Choroid plexus epithelial cell (primary cell): ENCODE measurements around the gene CST5.
"Not testable (repeated sequence)": the region's sequence is repeated elsewhere in the genome, so short reads cannot be mapped to it uniquely, and the experiment has no call there.

Source experiments
- DNase-seq: peaks from one replicate; pipeline ENCODE4 v3.0.0-alpha.2; 2010; ENCODE audit warnings: low read depth
- H3K4me3 ChIP-seq: 2 replicates; pipeline ENCODE4 v1.5.1; 2011; ENCODE audit warnings: low read depth, mild to moderate bottlenecking, control low read depth, low read length, moderate library complexity
- CTCF ChIP-seq: conservative IDR thresholded peaks from 2 replicates; pipeline ENCODE4 v1.5.1; 2011; ENCODE audit warnings: low read depth, mild to moderate bottlenecking, control low read depth, inconsistent platforms, low read length, moderate library complexity

The CST5 gene

GRCh38 chr20:23868321-23868720 is 11.2 kb downstream of the CST5 start:
- no peak overlapping the region for H3K4me3 ChIP-seq
- DNase-seq: no peak
- TF ChIP-seq CTCF: no peak

- no peak for DNase-seq
- TF ChIP-seq CTCF: no peak
- no peak overlapping the region for H3K4me3 ChIP-seq
Observed at GRCh38 chr20:23867152-23867776, 12.3 kb downstream of the CST5 start.

- not testable (repeated sequence) for H3K4me3 ChIP-seq, DNase-seq
Observed at GRCh38 chr20:23860771-23861170, 18.8 kb downstream of the CST5 start.

DNA sequence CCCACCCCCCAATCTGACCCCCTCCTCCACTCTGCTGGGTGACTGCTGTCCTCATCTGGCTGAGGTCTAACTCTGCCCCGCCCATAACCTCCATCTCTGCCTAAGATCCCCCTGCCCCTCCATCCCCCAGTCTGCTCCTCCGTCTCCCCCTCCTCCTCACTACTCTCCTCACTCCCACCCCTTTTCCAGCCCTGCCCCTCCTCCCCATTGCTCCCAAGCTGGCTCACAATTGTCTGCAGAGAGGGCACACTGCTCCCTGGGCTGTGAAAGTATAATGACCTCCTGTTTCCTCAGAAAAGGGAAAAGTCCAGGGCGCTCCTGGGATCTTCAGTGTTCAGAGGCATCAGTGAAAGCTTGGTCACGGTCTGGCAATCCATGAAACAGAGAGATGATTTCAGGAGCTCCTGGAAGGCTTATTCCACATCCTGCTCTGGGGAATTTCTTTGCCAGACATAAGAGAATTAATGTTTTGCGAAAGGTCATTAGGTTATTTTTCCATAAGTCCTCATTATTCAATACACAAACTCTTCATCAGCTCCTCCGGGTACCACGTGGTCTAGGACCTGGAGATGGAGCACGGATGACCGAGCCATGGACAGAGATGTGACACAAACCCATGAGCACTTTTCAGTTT is 21.5 kb downstream of the CST5 start:
- H3K4me3 ChIP-seq: no peak overlapping the region
- DNase-seq: no peak
- TF ChIP-seq CTCF: no peak

DNA sequence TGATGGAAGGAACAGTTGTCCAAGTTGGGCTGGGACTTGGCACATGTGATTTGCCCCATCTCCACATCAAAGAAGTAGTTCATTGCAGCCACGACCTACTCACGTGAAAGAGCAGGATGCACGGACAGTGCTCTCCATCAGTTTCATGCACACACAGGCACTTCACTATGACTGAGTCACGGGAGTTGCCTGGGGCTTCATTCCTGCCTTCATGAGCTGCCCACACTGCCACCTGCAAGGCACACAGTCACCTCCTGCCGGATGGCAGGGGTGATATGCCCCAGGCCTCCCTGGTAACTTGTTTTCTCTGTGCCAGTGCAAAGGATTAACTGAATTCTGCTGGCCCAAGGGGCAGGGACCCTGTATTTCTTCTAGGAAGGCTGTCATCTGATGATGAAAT is 22.8 kb downstream of the CST5 start:
- H3K4me3 ChIP-seq: no peak overlapping the region
- no peak for DNase-seq
- no peak for TF ChIP-seq CTCF

DNA sequence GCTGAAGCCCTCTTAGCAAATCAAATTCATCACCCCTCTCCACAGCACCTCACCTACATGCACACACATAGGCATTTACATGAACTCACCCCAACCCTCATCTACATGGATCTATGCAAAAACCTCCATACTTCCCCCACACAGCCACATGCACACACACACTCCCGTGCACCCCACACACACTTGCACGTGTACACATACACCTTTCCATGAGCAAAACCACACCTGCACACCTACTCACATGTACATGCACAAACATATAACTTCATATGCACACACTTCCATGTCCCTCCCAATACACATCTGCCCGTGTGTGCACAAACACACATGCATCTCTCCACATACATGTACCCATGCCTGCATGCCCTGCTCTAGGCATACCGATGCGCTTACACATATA is 23.3 kb downstream of the CST5 start:
- no peak for TF ChIP-seq CTCF
- no peak for DNase-seq
- H3K4me3 ChIP-seq: no peak overlapping the region

DNA sequence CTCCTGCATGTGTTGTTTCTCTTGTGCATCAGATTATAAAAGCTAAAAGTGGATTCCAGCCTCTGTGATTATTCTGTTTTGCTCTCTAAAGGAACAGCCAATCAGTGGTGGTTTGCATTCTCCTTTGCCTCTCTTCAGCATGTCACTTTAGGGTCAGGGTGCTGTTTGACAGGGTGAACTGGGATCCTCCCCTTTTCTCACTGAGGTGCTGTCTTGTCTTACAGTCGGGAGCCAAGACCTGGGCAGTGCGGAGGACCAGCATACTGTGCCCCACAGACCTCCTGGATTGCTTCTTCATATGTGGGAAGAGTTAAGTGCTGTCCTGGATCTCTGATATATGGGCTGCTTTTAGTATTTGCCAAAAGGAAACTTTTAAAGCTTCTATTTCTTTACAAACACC is 37.9 kb downstream of the CST5 start:
- no peak overlapping the region for H3K4me3 ChIP-seq
- DNase-seq: no peak
- TF ChIP-seq CTCF: no peak

- no peak for DNase-seq
- TF ChIP-seq CTCF: no peak
- no peak overlapping the region for H3K4me3 ChIP-seq
Observed at GRCh38 chr20:23835716-23836115, 43.8 kb downstream of the CST5 start.
